Testis (tissue), 2 donors: Measurements from ENCODE around the gene ESYT2.

ENCODE experiments used
- CTCF ChIP-seq, 3 experiments: fragments of 450-650 bp in 2 of 3; fragments of 200-600 bp in 1 of 3; sonication (generic) in 1 of 3; IDR thresholded peaks; one replicate each; pipeline ENCODE4 v1.5.1; 2016 to 2019; ENCODE audit warnings: antibody characterized with exemption in 3 of 3, mild to moderate bottlenecking in 2 of 3, moderate library complexity in 1 of 3
- POLR2A ChIP-seq: fragments of 450-650 bp; IDR thresholded peaks from one replicate; pipeline ENCODE4 v1.6.1; 2017; ENCODE audit warnings: antibody characterized with exemption, mild to moderate bottlenecking, moderate library complexity

- TF ChIP-seq CTCF (IDR thresholded peaks at IDR 0.05) (no peak), POLR2A (no peak)
Measured at GRCh38 chr7:158700008-158700407, 129.3 kb downstream of the ESYT2 start.
